ENCODE results near the gene SPEF2. TPM values are rescaled to one million over a fixed set of nuclear protein-coding genes. Genes with fewer than 3 reads are reported as not detected.

SPEF2 gene
- total RNA-seq, 3 donors from 2014 or later, result 3.4 to 4.3 (median 3.4) TPM

DNA sequence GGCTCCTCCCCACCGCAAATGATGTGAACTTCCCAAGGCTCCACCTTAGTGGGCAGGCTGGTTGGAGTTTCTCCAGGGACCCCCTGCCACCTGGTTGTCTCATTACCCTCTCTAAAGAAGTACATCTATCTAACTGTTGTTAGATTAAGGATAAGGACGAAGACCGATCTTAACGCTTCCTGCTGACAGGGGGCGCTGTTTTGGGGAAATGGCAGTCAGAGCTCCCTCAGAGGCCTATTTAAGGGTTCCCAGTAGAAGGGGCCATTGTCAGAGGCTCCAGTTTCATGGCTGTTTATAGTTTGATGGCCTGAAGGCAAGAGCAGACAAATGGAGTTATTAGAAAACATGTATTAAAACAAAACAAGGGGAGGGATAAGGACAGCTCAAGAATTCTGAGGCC, 100.1 kb downstream of the SPEF2 start:
- ATAC-seq, result no peak
- Mint-ChIP-seq H3K4me1 (ENCODE audit: low read depth) (no peaks in the 10 kb centered on the region), H3K4me3 (no peak overlapping the region), H3K27me3 (ENCODE audit: low read depth) (no peaks in the 10 kb centered on the region), H3K9me3 (no peaks in the 10 kb centered on the region), H3K36me3 (ENCODE audit: insufficient read depth) (no peaks in the 10 kb centered on the region)
- DNase-seq, result no peak

DNA sequence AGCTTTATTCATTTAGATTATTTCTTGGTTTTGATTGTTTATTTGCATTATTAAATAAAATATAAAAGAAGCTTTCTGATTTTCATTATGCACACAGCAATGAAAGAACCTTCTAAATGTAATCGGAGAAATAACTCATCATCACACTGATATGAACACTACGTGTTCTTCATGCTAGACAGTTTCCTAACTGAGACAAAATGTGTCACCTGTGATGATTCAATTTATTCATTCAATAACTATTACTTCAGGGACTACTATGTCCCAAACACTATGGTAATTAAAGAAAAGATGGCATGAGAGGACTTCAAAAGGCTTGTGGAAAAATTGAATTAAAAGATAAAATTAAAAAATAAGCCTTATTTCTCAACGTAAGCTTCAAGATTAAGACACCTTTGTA, 118.1 kb downstream of the SPEF2 start:
- Mint-ChIP-seq H3K27me3 (ENCODE audit: low read depth) (no peaks in the 10 kb centered on the region), H3K9me3 (peaks cover 4% of the 10 kb centered on the region), H3K36me3 (ENCODE audit: insufficient read depth) (no peaks in the 10 kb centered on the region), H3K4me3 (no peak overlapping the region), H3K4me1 (ENCODE audit: low read depth) (peaks cover 23% of the 10 kb centered on the region)
- ATAC-seq (peak; percentile 53 to 59), DNase-seq (no peak)

DNA sequence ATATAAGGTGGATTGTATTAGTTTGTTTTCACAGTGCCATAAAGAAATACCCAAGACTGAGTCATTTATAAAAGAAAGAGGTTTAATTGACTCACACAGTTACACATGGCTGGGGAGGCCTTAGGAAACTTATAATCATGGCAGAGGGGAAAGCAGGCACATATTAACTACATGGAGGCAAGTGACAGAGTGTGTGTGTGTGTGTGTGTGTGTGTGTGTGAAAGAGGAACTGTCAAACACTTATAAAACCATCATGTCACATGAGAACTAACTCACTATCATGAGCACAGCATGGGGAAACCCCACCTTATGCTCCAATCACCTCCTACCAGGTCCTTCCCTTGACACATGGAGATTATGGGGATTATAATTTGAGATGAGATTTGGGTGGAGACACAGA, 118.6 kb downstream of the SPEF2 start:
- ATAC-seq, result peak; percentile 89 to 91
- Mint-ChIP-seq H3K36me3 (ENCODE audit: insufficient read depth) (peaks cover 2% of the 10 kb centered on the region), H3K27me3 (ENCODE audit: low read depth) (no peaks in the 10 kb centered on the region), H3K4me3 (no peak overlapping the region), H3K4me1 (ENCODE audit: low read depth) (peaks cover 23% of the 10 kb centered on the region), H3K9me3 (peaks cover 4% of the 10 kb centered on the region)
- DNase-seq, result no peak

DNA sequence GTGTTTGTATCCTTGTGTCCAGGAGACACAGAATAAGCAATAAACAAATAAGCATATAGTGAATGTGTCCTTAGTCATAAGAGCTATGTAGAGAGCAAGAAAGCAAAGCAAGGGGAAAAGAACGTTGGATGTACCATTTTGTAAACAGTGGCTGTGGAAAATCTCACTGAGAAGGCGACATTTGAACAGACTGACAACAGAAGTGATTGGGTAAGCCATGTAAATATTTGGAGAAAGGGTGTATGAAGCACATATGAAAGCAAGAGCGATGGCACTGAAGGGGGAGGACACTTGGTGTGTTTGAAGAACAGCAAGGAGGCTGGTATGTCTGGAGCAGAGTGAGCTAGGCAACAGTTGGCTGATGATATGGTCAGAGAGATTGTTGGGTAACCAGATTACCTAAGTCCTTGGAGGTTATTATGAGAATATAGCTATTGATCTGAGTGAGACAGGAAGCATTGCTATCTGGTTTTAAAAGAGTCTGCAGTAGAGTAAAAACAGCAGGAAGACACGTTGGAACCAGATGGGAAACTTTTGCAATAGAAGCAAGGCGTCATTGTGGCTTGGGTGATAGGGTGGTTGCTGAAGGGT, 123.6 kb downstream of the SPEF2 start:
- ATAC-seq, result no peak
- H3K27me3 Mint-ChIP-seq (ENCODE audit: low read depth), result no peaks in the 10 kb centered on the region
- no peak for DNase-seq
- no peak overlapping the region for H3K4me3 Mint-ChIP-seq
- H3K9me3 Mint-ChIP-seq, result peaks cover 10% of the 10 kb centered on the region
- peaks cover 4% of the 10 kb centered on the region for H3K36me3 Mint-ChIP-seq (ENCODE audit: insufficient read depth)
- peaks cover 11% of the 10 kb centered on the region for H3K4me1 Mint-ChIP-seq (ENCODE audit: low read depth)

DNA sequence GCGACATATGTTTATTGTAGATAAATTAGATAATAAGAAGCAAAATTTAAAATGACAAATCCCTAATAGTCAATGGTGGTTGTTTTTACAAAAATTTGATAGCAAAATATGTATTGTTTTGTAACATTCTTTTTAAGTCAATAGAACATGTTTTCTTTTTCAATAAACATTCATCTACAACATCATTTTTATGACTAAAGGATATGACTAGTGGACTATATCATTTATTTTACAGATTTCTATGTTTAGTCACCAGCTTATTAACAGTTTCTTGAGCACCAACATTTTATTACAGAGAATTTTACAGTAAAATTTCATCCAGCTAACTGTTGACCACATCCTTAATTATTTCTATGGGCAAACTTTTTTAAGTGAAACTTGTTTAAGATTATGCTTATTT, 124.3 kb downstream of the SPEF2 start:
- H3K27me3 Mint-ChIP-seq (ENCODE audit: low read depth), result no peaks in the 10 kb centered on the region
- peaks cover 5% of the 10 kb centered on the region for H3K36me3 Mint-ChIP-seq (ENCODE audit: insufficient read depth)
- no peak overlapping the region for H3K4me3 Mint-ChIP-seq
- no peak for DNase-seq
- peaks cover 15% of the 10 kb centered on the region for H3K9me3 Mint-ChIP-seq
- no peak for ATAC-seq
- H3K4me1 Mint-ChIP-seq (ENCODE audit: low read depth), result peaks cover 3% of the 10 kb centered on the region

DNA sequence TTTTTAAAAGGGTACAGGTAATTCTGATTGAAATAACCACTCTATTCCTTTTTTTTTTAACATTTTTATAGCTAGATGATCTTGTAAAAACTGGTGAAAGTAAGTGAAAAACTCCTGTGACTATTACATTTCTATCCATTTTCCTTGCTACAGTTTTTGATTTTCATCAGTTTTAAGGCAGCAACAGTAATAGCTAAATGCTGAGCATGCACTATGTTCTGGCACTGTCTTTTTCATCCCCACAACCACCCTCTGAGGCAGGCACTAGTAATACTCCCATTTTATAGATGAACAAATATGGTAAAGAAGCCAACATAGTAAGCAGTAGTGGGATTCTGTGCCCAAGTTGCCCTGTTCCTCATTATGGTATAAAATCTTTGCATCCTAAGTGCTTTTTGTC, 126.0 kb downstream of the SPEF2 start:
- ATAC-seq (no peak), DNase-seq (no peak)
- Mint-ChIP-seq H3K4me1 (ENCODE audit: low read depth) (peaks cover 11% of the 10 kb centered on the region), H3K27me3 (ENCODE audit: low read depth) (no peaks in the 10 kb centered on the region), H3K4me3 (no peak overlapping the region), H3K9me3 (peaks cover 21% of the 10 kb centered on the region), H3K36me3 (ENCODE audit: insufficient read depth) (peaks cover 5% of the 10 kb centered on the region)

DNA sequence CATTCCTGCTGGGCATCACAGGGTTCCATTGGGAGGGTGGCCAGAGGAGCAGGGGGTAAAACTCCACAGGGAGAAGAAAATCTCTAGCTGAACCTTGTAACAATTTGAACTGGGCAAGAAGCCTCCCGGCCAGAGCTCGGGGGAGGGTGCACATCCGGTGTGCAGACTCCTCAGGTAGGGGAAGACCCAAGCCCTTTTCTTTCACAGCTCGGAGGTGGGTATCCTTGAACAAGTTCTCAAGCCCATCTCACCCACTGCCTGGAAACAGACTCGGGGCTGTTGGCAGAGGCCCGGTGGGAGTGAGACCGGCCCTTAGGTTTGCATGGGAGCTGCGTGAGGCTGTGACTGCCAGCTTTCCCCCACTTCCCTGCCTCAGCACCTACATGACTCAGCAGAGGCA, 127.5 kb downstream of the SPEF2 start:
- peaks cover 17% of the 10 kb centered on the region for H3K4me1 Mint-ChIP-seq (ENCODE audit: low read depth)
- peaks cover 5% of the 10 kb centered on the region for H3K36me3 Mint-ChIP-seq (ENCODE audit: insufficient read depth)
- no peak overlapping the region for H3K4me3 Mint-ChIP-seq
- no peak for ATAC-seq
- DNase-seq, result no peak
- peaks cover 19% of the 10 kb centered on the region for H3K9me3 Mint-ChIP-seq
- no peaks in the 10 kb centered on the region for H3K27me3 Mint-ChIP-seq (ENCODE audit: low read depth)

DNA sequence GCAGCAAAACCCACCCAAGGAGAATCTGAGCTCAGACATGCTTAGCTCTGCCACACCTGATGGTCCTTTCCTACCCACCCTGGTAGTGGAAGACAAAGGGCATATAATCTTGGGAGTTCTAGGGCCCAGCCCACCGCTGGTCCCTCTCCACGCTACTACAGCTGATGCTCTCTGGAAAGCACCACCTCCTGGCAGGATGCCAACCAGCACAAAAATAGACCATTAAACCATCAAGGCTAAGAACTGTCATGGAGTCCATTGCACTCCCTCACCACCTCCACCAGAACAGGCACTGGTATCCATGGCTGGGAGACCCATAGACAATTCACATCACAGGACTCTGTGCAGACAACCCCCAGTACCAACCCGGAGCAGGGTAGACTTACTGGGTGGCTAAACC, 128.0 kb downstream of the SPEF2 start:
- peaks cover 17% of the 10 kb centered on the region for H3K4me1 Mint-ChIP-seq (ENCODE audit: low read depth)

DNA sequence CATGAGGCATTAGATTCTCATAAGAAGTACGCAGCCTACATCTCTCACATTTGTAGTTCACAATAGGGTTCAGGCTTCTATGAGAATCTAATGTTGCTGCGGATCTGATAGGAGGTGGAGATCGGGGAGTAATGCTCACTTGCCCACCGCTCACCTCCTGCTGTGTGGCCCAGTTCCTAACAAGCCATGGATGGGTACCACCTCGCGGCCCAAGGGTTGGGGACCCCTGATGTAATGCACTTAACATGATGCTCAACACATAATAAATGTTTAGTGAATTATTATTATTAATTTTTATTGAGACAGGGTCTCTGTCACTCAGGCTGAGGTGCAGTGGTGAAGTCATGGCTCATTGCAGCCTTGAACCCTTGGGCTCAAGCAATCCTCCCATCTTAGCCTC, 134.3 kb downstream of the SPEF2 start:
- H3K4me1 Mint-ChIP-seq (ENCODE audit: low read depth), result peaks cover 19% of the 10 kb centered on the region
- ATAC-seq (no peak), DNase-seq (no peak)
- no peaks in the 10 kb centered on the region for H3K36me3 Mint-ChIP-seq (ENCODE audit: insufficient read depth)
- no peak overlapping the region for H3K4me3 Mint-ChIP-seq
- no peaks in the 10 kb centered on the region for H3K27me3 Mint-ChIP-seq (ENCODE audit: low read depth)
- peaks cover 9% of the 10 kb centered on the region for H3K9me3 Mint-ChIP-seq

More for the DNA sequence above, 128.0 kb downstream of the SPEF2 start:
- peaks cover 19% of the 10 kb centered on the region for H3K9me3 Mint-ChIP-seq
- peaks cover 5% of the 10 kb centered on the region for H3K36me3 Mint-ChIP-seq (ENCODE audit: insufficient read depth)
- no peak overlapping the region for H3K4me3 Mint-ChIP-seq
- DNase-seq (no peak), ATAC-seq (no peak)
- no peaks in the 10 kb centered on the region for H3K27me3 Mint-ChIP-seq (ENCODE audit: low read depth)

DNA sequence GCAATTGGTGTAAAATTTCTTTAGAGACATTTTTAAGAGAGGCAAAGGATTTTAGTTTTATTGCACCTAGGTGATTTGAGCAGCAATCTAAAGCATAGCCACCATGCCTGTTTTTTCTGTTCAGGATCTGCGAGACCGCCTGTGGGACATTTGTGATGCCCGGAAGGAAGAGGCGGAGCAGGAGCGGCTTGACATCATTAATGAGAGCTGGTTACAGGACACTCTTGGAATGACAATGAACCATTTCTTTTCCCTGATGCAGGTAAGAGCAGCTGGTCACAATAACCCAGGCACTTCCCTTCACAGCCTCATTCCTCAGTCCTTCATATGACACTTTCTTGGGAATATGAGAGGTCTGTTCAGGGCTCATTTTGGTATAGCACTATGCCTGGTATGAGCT, 135.8 kb downstream of the SPEF2 start:
- H3K4me3 Mint-ChIP-seq, result no peak overlapping the region
- H3K27me3 Mint-ChIP-seq (ENCODE audit: low read depth), result no peaks in the 10 kb centered on the region
- H3K9me3 Mint-ChIP-seq, result peaks cover 1% of the 10 kb centered on the region
- DNase-seq (no peak), ATAC-seq (no peak)
- H3K36me3 Mint-ChIP-seq (ENCODE audit: insufficient read depth), result no peaks in the 10 kb centered on the region
- peaks cover 15% of the 10 kb centered on the region for H3K4me1 Mint-ChIP-seq (ENCODE audit: low read depth)

DNA sequence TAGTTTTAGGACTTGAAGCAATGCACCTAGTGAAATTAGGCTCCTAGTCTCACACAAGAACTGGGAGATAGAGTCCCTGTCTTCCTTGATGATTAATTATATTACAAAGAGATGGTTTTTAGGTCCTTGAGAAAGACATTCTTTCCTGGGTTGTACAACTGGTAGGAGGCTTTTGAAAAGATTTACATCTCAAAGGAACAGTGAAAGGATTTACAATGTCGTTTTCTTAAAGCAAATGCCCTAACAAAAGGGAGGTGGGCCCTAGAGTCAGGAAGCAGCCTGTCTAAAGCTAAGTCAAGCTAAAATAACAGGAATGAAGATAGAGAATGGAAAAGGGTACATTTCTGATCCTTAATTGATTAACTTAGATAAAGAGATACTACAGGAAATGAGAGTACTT, 136.8 kb downstream of the SPEF2 start:
- Mint-ChIP-seq H3K4me1 (ENCODE audit: low read depth) (peaks cover 8% of the 10 kb centered on the region), H3K27me3 (ENCODE audit: low read depth) (no peaks in the 10 kb centered on the region), H3K36me3 (ENCODE audit: insufficient read depth) (no peaks in the 10 kb centered on the region), H3K9me3 (no peaks in the 10 kb centered on the region), H3K4me3 (no peak overlapping the region)
- ATAC-seq (no peak), DNase-seq (no peak)

DNA sequence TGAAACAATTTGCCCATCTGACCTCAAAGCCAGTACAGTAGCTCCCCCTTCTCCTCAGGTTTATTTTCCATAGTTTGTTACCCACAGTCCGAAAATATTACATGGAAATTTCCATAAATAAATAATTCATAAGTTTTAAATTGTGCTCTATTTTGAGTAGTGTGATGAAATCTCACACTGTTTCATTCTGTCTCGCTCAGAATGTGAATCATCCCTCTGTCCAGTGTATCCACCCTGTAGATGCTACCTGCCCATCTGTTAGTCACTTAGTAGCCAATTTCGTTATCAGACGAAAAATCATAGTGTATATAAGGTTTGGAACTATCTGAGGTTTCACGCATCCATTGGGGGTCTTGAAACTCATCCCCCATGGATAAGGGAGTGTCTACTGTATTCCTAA, 138.3 kb downstream of the SPEF2 start:
- DNase-seq (no peak), ATAC-seq (no peak)
- H3K36me3 Mint-ChIP-seq (ENCODE audit: insufficient read depth), result no peaks in the 10 kb centered on the region
- no peaks in the 10 kb centered on the region for H3K9me3 Mint-ChIP-seq
- peaks cover 13% of the 10 kb centered on the region for H3K4me1 Mint-ChIP-seq (ENCODE audit: low read depth)
- H3K4me3 Mint-ChIP-seq, result no peak overlapping the region
- no peaks in the 10 kb centered on the region for H3K27me3 Mint-ChIP-seq (ENCODE audit: low read depth)

DNA sequence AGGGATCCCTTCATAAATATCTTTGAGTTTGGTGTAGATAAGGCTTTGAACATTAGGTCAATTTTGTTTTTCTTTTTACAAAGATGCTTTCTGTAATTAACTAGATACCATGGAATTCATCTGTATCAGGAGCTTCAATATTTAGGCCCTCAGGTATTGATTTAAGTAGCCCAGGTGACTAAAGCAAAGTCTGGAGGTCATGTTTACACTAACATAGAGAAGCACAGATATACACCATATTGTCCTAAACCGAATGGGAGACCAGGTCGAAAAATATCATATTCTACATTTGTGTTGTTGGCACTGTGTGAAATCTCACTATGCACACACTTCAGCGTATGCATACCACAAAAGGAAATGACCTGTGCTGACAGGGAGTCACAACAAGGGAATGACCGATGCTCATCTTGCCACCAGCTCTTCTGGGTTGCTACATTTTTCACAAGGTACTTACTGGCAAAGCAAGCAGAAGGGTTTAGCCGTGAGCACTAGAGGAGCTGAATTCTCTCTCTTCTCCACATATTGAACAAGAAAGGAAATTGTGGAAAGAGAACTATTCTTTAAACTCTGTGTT, 140.6 kb downstream of the SPEF2 start:
- Mint-ChIP-seq H3K4me3 (no peak overlapping the region), H3K27me3 (ENCODE audit: low read depth) (no peaks in the 10 kb centered on the region), H3K9me3 (no peaks in the 10 kb centered on the region), H3K4me1 (ENCODE audit: low read depth) (peaks cover 25% of the 10 kb centered on the region), H3K36me3 (ENCODE audit: insufficient read depth) (no peaks in the 10 kb centered on the region)
- DNase-seq, result no peak
- ATAC-seq, result no peak

DNA sequence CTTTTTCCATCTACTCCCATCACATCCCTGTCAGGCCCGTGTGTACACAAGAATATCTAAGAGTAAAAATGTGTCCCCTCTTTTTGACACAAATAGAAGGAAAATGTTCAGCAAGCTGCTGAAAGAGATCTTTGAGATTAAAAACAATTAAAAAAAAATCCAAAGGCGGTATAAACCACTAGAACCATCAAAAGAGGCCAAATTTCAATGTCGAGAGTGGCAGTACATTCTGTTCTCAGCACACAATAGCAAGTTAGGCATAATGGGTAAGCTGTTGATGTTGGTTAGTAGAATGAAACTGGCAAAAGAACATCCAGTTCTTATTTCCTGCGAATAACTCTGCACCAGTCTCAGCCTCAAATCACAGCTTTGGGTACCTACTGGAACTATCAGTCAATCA, 143.9 kb downstream of the SPEF2 start:
- no peak for ATAC-seq
- DNase-seq, result no peak
- Mint-ChIP-seq H3K9me3 (no peaks in the 10 kb centered on the region), H3K27me3 (ENCODE audit: low read depth) (no peaks in the 10 kb centered on the region), H3K4me3 (no peak overlapping the region), H3K36me3 (ENCODE audit: insufficient read depth) (no peaks in the 10 kb centered on the region), H3K4me1 (ENCODE audit: low read depth) (peaks cover 25% of the 10 kb centered on the region)

DNA sequence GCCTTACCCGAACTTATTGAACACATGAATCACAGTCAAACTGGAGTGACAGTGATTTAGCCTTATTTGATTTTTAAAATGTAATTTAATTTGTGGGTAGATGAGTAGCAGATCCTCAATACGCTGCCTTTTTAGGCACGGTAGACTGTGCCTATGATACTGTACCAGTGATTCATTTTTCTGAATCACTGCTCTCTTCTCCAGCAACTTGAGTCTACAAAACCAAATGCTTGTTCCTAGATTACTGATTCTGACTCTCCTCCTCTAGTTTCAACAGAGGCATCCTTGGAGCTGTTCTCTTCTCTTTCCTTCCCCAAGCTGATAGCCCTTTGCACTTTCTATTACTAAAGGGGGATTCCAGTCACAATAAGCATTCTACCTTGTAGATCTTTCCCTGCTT, 144.7 kb downstream of the SPEF2 start:
- DNase-seq (no peak), ATAC-seq (peak; percentile 28 to 48)
- peaks cover 25% of the 10 kb centered on the region for H3K4me1 Mint-ChIP-seq (ENCODE audit: low read depth)

More for the DNA sequence above, 144.7 kb downstream of the SPEF2 start:
- Mint-ChIP-seq H3K36me3 (ENCODE audit: insufficient read depth) (no peaks in the 10 kb centered on the region), H3K4me3 (no peak overlapping the region), H3K9me3 (no peaks in the 10 kb centered on the region), H3K27me3 (ENCODE audit: low read depth) (no peaks in the 10 kb centered on the region)
